ENCODE results near the gene CD163L1.
"Not testable (repeated sequence)": the region's sequence is repeated elsewhere in the genome, so short reads cannot be mapped to it uniquely, and the experiment has no call there.

CD163L1 gene

DNA sequence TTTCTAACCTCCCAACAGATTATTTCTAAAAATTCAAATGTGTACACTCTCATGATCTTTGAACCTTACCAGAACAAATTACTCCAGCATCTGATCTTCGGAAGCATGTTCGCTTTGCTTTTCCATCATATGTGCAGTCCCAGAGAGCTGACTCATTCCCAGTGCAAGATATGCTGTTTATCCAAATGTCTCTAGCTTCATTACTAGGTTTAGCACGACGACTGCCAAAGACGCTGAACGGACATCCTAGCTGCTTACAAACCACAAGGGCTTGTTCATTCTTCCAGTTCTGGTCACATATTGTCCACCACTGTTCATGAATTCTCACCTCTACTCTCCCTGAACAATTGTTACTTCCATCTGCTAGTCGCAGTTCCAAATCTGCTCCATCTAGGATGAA, 40.5 kb downstream of the CD163L1 start:
- no peak for DNase-seq

DNA sequence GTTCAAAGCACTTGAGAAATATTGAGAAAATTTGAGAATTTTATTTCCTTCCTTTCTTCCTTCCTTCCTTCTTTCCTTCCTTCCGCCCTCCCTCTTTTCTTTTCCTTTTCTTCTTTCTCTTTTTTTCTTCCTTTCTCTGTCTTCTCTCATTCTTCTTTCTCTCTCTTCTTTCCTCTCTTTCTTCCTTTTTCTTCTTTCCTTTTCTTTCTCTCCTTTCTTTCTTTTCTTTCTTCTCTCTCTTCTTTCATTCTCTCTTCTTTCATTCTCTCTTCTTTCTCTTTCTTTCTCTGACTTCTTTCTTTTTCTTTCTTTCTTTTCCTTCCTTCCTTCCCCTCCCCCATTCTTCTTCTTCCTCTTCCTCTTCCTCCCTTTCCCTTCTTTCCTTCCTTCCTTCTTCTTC, 44.9 kb downstream of the CD163L1 start:
- no peak for DNase-seq

DNA sequence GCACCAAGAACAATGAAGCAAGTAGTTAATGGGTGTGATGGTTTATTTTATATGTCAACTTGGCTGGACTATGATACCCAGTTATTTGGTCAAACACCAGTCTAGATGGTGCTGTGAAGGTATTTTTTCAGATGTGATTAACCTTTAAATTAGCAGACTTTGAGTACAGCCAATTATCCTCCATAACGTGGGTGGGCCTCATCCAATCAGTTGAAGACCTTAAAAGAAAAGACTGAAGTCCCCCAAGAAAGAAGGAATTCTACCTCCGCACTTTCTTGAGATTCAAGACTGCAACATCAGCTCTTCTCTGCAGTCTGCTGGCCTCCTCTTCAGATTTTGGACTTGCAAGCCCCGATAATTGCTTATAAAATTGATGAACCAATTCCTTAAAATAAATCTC, 47.5 kb downstream of the CD163L1 start:
- DNase-seq: no peak

DNA sequence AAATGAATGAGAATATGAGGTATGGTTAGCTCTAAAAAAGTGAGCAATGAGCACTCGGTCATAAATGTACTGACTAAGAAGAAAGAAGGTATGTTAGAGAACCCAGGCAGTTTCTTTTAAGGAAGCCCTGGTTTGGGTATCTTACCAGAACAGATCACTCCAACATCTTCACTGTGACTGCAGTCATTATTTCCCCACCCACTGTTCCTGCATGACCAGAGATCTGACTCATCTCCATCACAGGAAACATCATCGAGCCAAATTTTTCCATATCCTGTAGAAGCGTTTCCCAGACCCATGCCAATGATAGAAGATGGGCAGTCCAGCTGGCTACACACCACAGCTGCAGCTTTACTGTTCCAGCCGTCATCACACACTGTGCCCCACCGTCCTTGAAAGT, 48.0 kb downstream of the CD163L1 start:
- no peak for DNase-seq

DNA sequence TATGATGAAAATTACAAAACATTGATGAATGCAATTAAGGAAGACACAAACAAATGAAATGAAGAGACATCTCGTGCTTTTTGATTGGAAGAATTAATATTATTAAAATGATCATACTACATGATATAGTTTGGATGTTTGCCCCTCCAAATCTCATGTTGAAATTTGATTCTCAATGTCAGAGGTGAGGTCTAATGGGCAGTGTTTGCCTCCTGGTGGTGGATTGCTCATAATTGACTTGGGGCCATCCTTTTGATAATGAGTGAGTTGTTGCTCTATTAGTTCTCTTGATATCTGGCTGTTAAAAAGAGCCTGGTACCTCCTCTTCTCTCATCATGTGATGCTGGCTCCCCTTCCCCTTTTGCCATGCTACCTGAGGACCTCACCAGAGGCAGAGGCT, 56.7 kb downstream of the CD163L1 start:
- DNase-seq: no peak

DNA sequence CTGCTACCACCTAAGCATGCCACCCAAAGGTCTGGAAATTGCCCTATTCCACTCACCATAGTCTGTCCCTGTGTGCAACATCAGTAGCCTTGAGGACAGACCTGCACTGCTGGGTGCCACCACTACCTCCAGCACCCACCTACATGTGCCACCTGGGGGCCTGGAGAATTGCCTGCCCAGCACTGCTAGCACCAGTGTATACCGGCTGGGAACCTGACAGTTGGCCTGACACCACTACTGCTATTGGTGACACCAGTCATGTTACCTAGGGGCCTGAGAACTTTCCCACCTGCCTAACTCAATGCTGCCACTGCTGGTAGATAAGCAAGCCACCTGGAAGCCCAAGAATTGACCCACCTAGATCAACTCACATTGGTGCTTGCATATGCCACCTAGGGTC, 60.8 kb downstream of the CD163L1 start:
- no peak for DNase-seq

DNA sequence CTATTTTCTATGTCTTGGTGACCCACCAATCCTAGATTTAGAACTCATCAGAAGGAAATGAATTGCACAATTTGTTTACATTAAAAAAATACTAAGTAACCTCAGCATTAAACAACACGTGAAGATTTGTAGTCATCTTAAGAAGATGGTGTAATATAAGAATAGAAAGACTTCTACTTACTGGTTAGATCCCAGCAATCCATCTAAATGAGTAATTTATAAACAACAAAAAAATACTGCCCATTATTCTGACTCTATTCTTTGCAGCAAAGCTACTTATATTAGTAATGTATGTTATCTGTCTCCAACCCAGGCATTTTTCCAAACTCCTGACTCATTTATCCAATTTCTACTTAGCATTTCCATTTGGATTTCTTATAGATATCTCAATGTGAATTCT, 67.8 kb downstream of the CD163L1 start:
- DNase-seq: no peak

DNA sequence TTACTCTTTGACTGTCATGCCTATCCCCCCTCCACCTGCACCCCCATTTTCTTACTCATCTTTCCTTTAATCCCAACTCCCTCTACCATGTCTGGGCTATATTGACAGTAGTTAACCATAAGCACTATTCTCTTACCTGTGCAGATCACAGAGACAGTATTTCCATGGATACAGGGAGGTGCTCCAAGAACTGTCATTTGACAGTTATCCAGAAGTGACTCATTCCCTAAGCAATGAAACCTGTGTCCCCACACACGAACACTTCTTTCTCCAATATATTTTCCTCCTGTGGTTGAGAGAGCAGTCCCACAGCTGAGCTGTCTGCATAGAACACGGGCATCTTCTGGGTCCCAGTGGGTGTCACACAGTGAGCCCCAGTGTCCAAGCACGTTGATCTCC, 68.8 kb downstream of the CD163L1 start:
- DNase-seq: no peak

DNA sequence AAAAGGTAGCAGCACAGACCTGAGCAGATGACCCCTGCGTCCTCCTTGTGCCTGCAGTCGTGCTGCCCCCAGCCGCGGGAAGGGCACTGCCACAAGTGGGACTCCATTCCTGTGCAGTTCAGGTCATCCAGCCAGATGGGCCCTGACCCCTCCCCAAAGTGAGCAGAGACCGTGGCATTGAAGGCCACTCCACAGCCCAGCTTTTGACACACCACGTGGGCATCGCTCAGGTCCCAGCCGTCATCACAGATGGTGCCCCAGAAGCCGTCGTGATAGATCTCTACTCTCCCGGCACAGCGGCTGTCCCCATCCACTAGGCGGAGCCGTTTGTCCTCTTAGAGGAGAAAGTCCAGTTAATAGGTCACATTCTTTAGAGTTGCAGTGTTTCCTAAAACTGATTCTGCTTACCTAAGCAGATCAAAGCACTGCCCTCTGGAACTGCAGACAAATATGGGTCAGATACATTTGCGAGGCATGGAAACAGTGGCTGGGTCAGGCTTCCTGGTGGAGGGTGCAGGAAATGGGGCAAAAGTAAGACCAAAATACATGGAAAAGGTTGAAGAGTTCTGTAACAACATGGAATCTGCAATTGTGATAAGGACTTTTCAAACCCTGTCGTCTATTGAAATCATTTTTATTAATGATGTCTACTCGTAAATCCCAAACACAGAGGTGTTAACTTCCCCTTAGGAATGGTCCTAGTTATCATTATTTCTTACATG, 69.4 kb downstream of the CD163L1 start:
- peak in 1 of 5 experiments; percentile 29 for DNase-seq

DNA sequence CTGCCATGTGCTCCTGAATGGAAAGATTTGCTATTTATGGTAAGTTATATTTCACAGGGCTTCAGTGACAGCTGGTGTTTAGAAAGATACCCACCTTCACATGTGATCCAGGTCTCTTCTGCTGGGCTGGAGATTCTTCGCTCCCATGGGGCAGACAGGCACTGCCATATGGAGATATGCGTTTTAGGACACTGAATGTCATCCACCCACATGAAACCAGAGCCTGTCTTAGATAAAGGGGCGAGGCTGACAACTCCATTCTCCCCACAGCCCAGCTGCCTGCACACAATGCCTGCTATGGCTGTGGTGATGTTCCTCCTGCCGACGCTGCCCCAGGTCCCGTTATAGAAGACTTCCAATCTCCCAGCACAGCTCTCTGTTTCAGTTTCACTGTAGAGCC, 70.7 kb downstream of the CD163L1 start:
- DNase-seq: no peak

DNA sequence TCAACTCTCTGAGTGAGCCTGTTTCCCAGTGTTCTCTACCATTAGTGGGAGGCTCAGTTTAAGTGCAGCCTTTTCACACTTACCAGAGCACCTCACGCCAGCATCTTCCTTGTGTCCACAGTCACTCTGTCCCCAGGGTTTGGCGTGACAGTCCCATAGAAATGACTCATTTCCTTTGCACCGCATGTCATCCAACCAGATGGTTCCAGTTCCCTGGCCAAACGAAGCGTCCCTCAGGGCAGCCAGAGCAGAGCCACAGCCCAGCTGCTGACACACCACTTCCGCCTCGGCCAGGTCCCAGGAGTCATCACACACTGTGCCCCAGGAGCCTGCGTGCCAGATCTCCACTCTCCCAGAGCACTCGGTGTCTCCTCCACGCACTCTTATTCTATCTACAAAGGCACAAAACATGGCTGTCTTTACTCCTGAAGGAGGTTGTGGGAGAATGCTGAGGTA, 74.7 kb downstream of the CD163L1 start:
- no peak for DNase-seq

DNA sequence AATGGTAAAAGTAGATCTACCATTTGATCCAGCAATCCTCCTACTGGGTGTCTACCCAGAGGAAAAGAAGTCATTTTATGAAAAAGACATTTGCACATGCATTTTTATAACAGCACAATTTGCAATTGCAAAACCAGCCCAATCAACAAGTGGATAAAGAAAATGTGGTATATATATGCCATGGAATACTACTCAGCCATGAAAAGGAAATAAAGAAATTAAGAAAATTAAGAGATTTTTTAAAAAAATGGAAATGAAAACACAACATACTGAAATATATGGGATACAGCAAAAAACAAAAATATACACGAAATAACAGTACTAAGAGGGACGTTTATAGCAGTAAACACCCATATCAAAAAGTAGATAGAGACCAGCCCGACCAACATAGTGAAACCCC, 81.2 kb downstream of the CD163L1 start:
- DNase-seq: no peak

DNA sequence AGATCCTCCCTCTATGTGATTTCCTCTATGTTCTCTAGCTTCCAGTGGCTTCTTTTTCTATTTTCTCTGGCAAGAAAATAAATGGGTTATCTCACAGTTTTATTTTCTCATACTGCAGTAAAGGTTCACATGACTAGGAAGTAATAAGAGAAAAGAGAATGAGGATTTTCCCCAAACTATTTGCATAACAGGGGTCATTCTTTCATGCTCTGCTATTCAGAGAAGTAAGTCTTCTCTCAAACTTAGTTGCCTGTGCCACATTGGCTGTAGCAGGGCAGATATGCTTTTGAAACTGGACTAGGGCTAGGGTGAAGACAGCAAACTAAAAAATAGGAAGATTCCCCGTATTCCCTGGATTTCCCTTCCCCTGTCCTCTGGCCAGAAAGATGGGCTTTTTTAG, 82.7 kb downstream of the CD163L1 start:
- DNase-seq: no peak

DNA sequence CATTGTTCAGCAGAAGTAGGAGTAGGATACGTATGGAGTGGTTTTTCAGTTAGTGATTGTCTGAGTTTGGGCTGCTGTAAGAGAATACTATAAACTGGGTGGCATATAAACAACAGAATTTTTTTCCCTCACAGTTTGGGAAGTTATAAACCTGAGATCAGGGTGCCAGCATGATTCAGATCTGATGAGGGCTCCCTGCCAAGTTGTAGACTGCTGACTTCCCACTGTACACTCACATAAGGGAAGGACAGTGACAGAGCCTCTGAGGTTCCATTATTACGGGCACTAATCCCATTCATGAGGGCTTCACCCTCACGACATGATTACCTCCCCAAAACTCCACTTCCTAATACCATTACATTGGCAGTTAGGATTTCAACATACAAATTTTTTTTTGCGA, 89.4 kb downstream of the CD163L1 start:
- no peak for DNase-seq

DNA sequence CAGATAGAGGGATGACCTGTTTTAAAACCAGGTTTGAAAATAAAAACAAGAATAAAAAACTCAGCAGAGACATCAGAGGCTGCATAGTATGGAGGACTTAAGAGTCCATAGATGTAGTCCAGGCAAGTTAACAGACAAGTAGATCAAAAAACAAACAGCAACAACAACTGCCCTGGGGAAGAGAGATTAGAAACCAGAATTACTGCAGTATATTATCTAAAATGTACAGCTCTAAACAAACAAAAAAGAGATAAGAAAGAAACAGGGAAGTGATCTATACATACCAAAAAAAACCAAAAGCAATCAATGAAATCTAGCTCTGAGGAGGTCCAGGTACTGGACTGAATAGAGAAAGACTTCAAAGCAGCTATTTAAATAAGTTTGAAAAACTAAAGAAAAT, 91.3 kb downstream of the CD163L1 start:
- no peak for DNase-seq

DNA sequence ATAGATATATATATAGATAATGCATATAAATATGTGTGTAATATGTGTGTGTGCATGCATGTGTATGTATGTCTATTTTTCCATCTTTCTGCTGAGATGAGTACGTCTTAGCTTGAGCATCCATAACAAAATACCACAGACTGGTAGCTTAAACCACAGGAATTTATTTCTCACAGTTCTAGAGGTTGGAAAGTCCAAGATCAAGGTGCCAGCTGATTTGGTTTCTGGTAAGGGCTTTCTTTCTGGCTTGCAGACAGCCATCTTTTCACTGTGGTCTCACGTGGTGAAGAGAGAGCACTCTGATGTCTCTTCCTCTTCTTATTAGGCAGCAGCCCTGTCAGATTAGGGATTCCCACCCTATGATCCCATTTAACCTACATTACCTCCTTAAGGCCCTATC, 92.8 kb downstream of the CD163L1 start:
- peak in 1 of 5 experiments; percentile 1 for DNase-seq

DNA sequence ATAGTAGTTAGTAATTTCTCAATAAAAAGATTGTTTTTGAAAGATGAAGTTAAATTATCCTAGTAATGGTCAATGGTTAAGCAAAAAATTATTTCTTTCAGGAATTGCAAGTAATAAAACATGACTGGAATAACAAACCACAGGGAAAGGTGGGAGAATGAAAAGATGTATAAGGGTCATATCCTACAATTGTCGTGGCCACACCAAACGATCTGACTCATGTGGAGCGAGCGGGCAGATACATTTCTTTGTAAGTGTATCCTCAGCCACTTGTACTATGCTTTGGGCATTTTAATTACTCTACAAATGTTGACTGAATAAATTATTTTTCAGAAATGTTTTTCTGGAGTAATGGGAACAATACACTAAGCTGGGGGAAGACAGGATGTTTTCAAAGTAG, 94.5 kb downstream of the CD163L1 start:
- no peak for DNase-seq

DNA sequence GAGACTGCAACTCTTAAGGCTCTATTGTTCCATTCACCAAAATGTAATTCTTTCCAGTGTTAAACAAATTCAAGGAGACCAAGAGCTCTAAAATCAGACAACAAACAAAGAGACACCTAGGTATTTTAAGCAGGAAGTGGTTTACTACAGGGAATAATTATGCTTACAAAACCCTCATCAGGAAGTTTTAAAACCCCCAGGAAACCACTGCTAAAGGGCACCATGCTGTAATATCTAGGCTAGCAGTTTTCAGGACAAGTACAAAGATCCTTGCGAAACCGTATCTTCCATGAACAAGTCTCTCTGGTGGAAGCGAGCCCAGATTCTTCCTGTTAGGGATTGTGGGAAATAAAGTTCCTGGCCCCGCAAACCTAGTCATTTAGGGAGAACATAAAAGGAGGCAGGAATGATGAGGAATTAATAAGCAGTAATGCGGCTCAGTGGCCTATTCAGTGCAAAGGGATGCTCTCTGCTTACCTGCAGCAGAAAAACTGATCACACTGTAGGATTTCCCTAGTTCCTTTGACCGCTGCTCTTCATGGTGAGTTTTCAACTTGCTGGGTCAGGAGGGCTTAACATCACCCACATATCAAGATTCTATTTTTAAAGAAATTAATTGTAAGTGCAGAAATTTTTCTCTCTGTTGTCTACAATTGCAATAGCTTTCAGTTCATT, 97.3 kb downstream of the CD163L1 start:
- DNase-seq: peak in 1 of 5 experiments; percentile 12

DNA sequence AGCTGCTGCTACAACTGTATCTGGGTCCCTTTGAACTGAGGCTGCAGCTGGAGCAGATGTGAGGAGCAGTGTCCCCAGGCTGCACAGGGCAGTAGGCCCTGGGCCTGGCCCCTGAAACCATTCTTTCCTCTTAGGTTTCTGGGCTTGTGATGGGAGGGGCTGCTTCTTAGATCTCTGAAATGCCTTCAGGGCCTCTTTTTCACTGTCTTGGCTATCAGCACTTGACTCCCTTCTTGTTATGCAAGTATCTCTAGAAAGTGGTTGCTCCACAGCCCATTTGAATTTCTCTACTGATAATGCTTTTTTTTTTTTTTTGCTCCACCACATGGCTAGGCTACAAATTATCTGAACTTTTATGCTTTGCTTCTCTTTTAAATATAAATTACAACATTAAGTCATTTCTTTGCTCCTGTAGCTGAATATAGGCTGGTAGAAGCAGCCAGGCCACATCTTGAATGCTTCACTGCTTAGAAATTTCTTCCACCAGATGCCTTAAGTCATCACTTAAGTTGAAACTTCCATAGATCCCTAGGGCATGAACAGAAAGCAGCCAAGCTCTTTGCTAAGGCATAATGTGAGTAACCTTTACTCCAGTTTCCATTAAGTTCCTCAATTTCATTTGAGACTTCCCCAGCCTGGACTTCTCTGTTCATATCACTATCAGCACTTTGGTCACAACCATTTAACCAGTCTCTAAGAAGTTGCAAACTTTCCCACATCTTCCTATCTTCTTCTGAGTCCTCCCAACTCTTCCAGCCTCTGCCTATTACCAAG, 98.9 kb downstream of the CD163L1 start:
- DNase-seq: no peak

DNA sequence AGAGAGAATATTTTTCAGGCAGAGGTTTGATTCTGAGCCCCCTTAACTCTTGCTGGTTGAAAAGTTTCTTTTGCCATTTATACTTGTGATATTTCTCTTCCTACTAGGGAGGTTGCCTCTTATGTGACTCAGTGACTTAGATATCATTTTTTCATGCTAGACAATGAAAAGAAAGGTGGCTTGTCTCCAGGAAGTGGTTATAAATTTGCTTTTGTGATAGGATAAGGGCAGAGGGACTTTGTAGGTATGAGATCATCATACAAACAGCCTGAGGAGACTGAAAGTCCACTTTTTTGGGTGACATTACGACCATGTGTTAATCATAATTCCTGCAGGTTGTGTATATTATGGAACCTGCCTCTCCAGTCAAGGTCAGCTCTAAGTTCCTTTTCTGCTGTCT, 104.3 kb downstream of the CD163L1 start:
- DNase-seq: no peak

DNA sequence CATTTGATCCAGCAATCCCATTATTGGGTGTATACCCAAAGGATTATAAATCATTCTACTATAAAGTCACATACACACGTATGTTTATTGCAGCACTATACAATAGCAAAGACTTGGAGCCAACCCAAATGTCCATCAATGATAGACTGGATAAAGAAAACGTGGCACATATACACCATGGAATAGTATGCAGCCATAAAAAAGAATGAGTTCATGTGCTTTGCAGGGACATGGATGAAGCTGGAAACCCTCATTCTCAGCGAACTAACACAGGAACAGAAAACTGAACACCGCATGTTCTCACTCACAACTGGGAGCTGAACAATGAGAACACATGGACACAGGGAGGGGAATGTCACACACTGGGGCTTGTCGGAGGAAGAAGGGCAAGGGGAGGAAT, 106.2 kb downstream of the CD163L1 start:
- not testable (repeated sequence) for DNase-seq

DNA sequence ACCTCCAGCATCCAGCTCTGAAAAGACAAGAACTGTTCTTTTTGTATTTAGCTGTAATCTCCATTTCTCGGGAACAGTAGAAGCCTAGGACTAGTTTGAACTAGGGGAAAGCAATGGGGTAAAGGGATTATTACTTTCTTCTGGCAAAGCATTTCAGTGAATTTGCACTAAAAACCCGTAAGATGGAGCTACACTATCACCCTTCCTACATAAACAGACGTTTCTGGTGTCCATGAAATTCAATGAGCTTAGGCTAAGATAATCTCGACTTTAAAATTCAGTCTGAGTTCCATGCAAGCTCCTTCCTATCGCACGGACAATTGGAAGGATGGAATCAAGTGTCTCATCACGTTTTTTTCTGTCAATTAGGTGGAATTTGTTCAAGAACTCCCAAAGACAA, 116.0 kb downstream of the CD163L1 start:
- DNase-seq: no peak

DNA sequence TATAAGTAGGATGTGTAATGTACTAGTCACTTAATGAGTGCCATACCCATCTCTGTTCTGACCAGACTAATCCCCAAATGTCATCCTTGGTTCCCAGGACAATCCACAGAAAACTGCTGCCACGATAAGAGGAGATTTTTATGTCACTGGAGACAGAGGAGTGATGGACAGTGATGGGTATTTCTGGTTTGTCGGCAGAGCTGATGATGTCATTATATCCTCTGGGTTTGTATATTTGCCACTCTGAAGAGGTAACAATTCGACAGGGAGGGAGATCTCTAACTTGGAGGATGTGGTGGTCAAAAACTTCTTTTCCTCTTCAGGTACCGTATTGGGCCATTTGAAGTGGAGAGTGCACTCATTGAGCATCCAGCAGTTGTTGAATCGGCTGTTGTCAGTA, 119.8 kb downstream of the CD163L1 start:
- DNase-seq: no peak

DNA sequence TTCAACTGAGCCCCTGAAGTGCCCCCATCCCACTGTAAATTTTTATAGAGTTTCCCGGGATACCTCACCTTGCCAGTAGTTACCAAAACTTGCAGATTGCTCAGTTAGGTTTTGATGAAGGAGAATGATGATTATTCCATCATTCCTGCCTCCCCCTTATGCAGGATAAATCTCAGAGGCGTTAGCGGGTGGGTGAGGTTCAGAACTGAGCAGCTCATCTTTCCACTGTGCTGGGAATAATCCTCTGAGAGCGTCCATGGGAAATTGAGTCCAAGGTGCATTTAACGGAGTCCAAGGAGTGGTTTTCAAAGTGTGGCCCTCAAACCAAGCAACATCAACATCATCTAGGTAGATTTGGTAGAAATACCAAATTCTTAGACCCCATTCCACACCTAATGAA, 121.4 kb downstream of the CD163L1 start:
- no peak for DNase-seq
